Stimulated activated naive CD8-positive, alpha-beta T cell treated with anti-CD3 and anti-CD28 coated beads, Interleukin-15, amount 100 ng/mL, for 72 hours (primary cell): ENCODE results near the gene PTPRN2.

ENCODE experiments used
- ATAC-seq: fragments of 150-1000 bp; cut with Tn5 transposase; 2 replicates; pipeline ENCODE4 v1.10.0; 2021; ENCODE audit warnings: mild to moderate bottlenecking, moderate library complexity
- DNase-seq, 2 donors: peaks; one replicate each; pipeline ENCODE4 v3.0.0; 2021 to 2022
- H3K27ac Mint-ChIP-seq, 2 donors: one replicate each; pipeline ENCODE4 v1.8.0; 2022; ENCODE audit warnings: mild to moderate bottlenecking in 2 of 2, mixed read lengths in 2 of 2, moderate library complexity in 2 of 2
- H3K27me3 Mint-ChIP-seq: one replicate; pipeline ENCODE4 v1.8.0; 2022; ENCODE audit warnings: mixed read lengths
- H3K4me1 Mint-ChIP-seq: one replicate; pipeline ENCODE4 v1.8.0; 2022; ENCODE audit warnings: mild to moderate bottlenecking, mixed read lengths
- H3K4me3 Mint-ChIP-seq, 2 donors: one replicate each; pipeline ENCODE4 v1.8.0; 2022; ENCODE audit warnings: mild to moderate bottlenecking in 2 of 2, mixed read lengths in 2 of 2, moderate library complexity in 1 of 2
- H3K9me3 Mint-ChIP-seq, 2 donors: one replicate each; pipeline ENCODE4 v1.8.0; 2022; ENCODE audit warnings: mixed read lengths in 2 of 2

The PTPRN2 gene

GRCh38 chr7:157752832-157753291 lies 834.8 kb downstream of the PTPRN2 start:
- H3K4me1 Mint-ChIP-seq = no peaks in the 10 kb centered on the region
- H3K4me3 Mint-ChIP-seq = no peak overlapping the region
- ATAC-seq = no peak
- peak overlapping the region in 1 of 2 donors; percentile 37 for H3K27ac Mint-ChIP-seq
- H3K27me3 Mint-ChIP-seq = peaks cover 1% of the 10 kb centered on the region
- no peak for DNase-seq
- no peaks in the 10 kb centered on the region for H3K9me3 Mint-ChIP-seq

GRCh38 chr7:157751951-157752673 lies 835.5 kb downstream of the PTPRN2 start:
- DNase-seq (no peak), ATAC-seq (no peak)
- H3K27me3 Mint-ChIP-seq = no peaks in the 10 kb centered on the region
- no peak overlapping the region for H3K4me3 Mint-ChIP-seq
- H3K4me1 Mint-ChIP-seq = no peaks in the 10 kb centered on the region
- no peaks in the 10 kb centered on the region for H3K9me3 Mint-ChIP-seq
- H3K27ac Mint-ChIP-seq = peak overlapping the region in 1 of 2 donors; percentile 36

DNA sequence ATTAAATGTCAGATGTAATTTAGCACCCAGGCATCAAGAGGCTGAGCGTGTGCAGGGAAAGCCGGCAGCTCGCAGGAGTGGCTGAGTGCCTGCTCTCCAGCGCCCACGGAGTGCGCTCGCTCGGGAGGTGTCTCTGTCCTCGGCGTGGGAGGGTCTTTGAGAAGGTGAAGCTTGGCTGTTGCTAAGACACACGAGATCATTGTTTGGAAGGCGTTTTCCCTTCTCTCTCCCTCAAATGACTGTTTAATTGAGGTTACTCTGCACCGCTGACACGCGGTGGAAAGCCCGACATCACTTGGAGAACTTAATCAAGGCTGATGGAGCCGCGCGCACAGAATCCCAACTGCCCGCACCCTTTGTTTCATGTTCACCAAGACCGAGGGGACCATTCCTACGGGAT lies 836.2 kb downstream of the PTPRN2 start:
- no peak overlapping the region for H3K27ac Mint-ChIP-seq
- no peaks in the 10 kb centered on the region for H3K9me3 Mint-ChIP-seq
- no peak for DNase-seq
- H3K4me3 Mint-ChIP-seq = no peak overlapping the region
- H3K27me3 Mint-ChIP-seq = no peaks in the 10 kb centered on the region
- no peak for ATAC-seq
- no peaks in the 10 kb centered on the region for H3K4me1 Mint-ChIP-seq

GRCh38 chr7:157750291-157750690 lies 837.3 kb downstream of the PTPRN2 start:
- H3K4me3 Mint-ChIP-seq = no peak overlapping the region
- H3K9me3 Mint-ChIP-seq = no peaks in the 10 kb centered on the region
- DNase-seq = no peak
- H3K27ac Mint-ChIP-seq = peak overlapping the region in 1 of 2 donors; percentile 42
- no peaks in the 10 kb centered on the region for H3K4me1 Mint-ChIP-seq
- no peak for ATAC-seq
- H3K27me3 Mint-ChIP-seq = no peaks in the 10 kb centered on the region

- H3K4me3 Mint-ChIP-seq = no peak overlapping the region
- no peak for DNase-seq
- no peaks in the 10 kb centered on the region for H3K4me1 Mint-ChIP-seq
- H3K27ac Mint-ChIP-seq = peak overlapping the region in 1 of 2 donors; percentile 66
- no peaks in the 10 kb centered on the region for H3K27me3 Mint-ChIP-seq
- peak; percentile 55 for ATAC-seq
- no peaks in the 10 kb centered on the region for H3K9me3 Mint-ChIP-seq
These were observed 841.6 kb downstream of the PTPRN2 start for GRCh38 chr7:157745721-157746709.

DNA sequence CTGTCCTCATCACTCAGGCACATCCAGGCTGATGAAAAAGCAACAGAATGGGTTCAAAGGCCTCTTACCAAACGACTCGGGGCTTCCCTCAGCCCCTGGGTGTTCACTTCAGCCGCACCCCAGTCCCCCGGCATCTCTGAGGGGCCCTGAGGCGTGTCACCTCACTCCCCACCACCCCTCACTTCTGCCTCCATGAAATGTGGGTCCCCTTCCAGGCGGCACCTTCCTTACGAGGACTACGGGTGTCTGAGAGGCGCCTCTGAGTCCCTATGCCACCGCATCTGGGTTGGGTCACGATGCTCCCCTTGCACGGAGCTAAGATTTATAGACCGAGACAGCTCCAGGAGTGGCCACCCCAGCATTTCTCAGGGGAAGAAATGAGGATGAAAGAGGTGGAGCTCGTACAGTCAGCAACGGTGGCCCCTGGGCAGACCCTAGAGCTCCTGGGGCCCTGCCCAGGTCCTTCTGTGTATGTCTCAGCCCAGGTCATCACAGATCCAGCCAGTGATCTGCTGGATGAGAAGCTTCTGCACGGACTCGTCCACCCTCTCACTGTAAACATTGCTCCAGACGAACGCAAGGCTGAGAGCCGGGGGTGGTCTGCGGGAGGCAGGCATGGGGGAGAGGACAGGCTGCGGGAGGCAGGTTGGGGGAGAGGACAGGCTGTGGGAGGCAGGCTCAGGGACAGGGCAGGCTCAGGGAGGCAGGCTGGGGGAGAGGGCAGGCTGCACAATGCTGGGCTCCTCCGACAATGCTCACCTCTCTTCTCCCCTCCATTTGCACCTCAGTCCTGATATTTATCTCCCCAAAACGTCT lies 842.6 kb downstream of the PTPRN2 start:
- no peak overlapping the region for H3K4me3 Mint-ChIP-seq

DNA sequence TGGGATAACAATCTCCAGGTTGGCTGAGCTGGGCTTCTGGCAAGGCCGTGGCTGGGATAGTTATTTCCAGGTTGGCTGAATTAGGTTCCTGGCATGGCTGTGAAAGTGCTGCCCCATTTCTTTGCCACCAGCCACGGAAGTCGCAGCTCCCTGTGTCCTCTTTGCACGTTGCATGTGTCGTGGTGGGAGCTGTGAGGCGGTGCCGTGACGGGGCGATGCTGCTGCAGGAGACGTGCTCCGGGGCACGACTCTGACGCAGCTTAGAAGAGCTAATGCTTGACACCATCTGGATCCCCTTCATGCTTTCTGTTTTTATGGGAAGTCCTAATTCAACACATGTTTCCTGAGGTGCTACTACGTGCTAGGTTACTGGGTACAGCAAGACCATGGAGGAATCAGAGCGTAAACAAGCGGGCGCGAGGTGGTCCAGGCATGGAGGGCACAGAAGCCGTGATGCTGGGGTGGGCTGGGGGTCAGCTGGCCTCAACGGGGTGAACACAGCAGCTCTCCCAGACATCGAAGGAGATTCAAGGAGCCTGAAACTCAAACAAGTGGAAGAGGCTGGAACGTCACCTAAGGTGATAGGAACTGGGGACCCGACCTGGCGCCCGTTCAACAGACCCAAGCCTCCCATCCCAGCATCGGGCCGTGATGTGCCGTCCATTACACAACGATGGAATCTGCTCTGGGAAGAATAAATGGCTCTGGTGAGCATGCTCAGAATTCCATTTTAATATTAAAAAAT lies 843.7 kb downstream of the PTPRN2 start:
- ATAC-seq = no peak
- H3K4me1 Mint-ChIP-seq = no peaks in the 10 kb centered on the region
- peak overlapping the region in 1 of 2 donors; percentile 84 for H3K27ac Mint-ChIP-seq
- H3K4me3 Mint-ChIP-seq = no peak overlapping the region
- H3K9me3 Mint-ChIP-seq = no peaks in the 10 kb centered on the region
- no peak for DNase-seq
- peaks cover 8% of the 10 kb centered on the region for H3K27me3 Mint-ChIP-seq

More for the DNA sequence above, 842.6 kb downstream of the PTPRN2 start:
- ATAC-seq (peak; percentile 22), DNase-seq (no peak)
- peak overlapping the region in 1 of 2 donors; percentile 59 for H3K27ac Mint-ChIP-seq
- no peaks in the 10 kb centered on the region for H3K27me3 Mint-ChIP-seq
- H3K4me1 Mint-ChIP-seq = no peaks in the 10 kb centered on the region
- no peaks in the 10 kb centered on the region for H3K9me3 Mint-ChIP-seq

DNA sequence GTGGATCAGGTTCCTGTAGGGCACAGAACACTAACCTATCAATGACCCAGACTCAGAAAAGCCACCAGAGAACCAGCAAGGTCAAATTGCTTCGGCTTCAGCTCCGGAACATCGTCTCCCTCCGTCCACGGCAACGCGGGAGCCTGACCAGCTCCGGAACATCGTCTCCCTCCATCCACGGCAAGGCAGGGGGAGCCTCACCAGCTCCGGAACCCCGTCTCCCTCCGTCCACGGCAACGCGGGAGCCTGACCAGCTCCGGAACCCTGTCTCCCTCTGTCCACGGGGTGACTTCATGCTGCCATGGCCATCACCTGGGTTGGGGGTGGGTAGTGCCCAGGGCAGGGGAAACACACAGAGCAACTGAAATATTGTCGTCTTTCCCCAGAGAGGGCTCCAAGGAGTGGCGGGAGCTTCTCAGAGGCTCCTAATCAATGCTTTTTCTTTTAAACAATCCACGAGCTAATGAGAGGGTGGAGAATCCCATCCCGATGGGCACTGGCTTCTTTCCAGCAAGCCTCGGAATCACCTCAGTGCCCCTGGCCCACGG lies 847.3 kb downstream of the PTPRN2 start:
- no peaks in the 10 kb centered on the region for H3K9me3 Mint-ChIP-seq
- DNase-seq (no peak), ATAC-seq (no peak)
- H3K4me3 Mint-ChIP-seq = no peak overlapping the region
- H3K27ac Mint-ChIP-seq = no peak overlapping the region
- peaks cover 20% of the 10 kb centered on the region for H3K27me3 Mint-ChIP-seq
- peaks cover 4% of the 10 kb centered on the region for H3K4me1 Mint-ChIP-seq

- Mint-ChIP-seq H3K4me1 (peaks cover 4% of the 10 kb centered on the region), H3K4me3 (no peak overlapping the region), H3K27ac (no peak overlapping the region), H3K9me3 (no peaks in the 10 kb centered on the region), H3K27me3 (peaks cover 20% of the 10 kb centered on the region)
- DNase-seq = no peak
- ATAC-seq = no peak
These were observed 848.0 kb downstream of the PTPRN2 start for GRCh38 chr7:157739650-157740049.

GRCh38 chr7:157739031-157739430 lies 848.6 kb downstream of the PTPRN2 start:
- no peak overlapping the region for H3K4me3 Mint-ChIP-seq
- H3K27ac Mint-ChIP-seq = no peak overlapping the region
- H3K4me1 Mint-ChIP-seq = peaks cover 4% of the 10 kb centered on the region
- peaks cover 20% of the 10 kb centered on the region for H3K27me3 Mint-ChIP-seq
- ATAC-seq (no peak), DNase-seq (no peak)
- H3K9me3 Mint-ChIP-seq = no peaks in the 10 kb centered on the region

DNA sequence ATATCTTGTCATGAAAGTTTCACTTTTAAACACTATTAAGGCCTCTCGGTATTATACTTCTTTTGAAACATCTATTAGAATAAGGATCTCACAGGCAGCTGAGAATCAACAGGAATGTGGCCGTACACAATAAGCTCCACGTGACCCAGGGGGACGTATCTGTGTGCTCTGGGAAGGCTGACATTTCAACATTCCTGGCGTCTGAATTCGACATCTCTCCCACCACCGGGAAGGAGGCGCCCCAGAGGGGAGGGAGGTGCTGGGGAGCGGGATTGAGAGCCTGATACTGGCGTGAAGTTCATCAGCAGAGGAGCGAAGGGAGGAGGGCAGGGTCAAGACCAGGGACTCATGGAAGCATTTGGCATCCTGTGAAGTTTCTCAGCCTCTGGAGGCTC lies 849.6 kb downstream of the PTPRN2 start:
- ATAC-seq (no peak), DNase-seq (no peak)
- Mint-ChIP-seq H3K4me1 (peaks cover 4% of the 10 kb centered on the region), H3K27ac (no peak overlapping the region), H3K4me3 (peak overlapping the region in 1 of 2 donors; percentile 6), H3K9me3 (no peaks in the 10 kb centered on the region), H3K27me3 (peaks cover 20% of the 10 kb centered on the region)

- no peak for DNase-seq
- no peak overlapping the region for H3K4me3 Mint-ChIP-seq
- H3K9me3 Mint-ChIP-seq = no peaks in the 10 kb centered on the region
- peaks cover 4% of the 10 kb centered on the region for H3K4me1 Mint-ChIP-seq
- peak overlapping the region in 1 of 2 donors; percentile 25 for H3K27ac Mint-ChIP-seq
- ATAC-seq = no peak
- peaks cover 20% of the 10 kb centered on the region for H3K27me3 Mint-ChIP-seq
These were observed 850.2 kb downstream of the PTPRN2 start for GRCh38 chr7:157737151-157738065.

GRCh38 chr7:157736341-157736740 lies 851.3 kb downstream of the PTPRN2 start:
- no peak overlapping the region for H3K27ac Mint-ChIP-seq
- no peaks in the 10 kb centered on the region for H3K9me3 Mint-ChIP-seq
- no peak for ATAC-seq

GRCh38 chr7:157735826-157736225 lies 851.8 kb downstream of the PTPRN2 start:
- no peak for ATAC-seq
- peaks cover 4% of the 10 kb centered on the region for H3K4me1 Mint-ChIP-seq
- DNase-seq = no peak
- no peak overlapping the region for H3K4me3 Mint-ChIP-seq
- peaks cover 20% of the 10 kb centered on the region for H3K27me3 Mint-ChIP-seq
- H3K27ac Mint-ChIP-seq = no peak overlapping the region
- no peaks in the 10 kb centered on the region for H3K9me3 Mint-ChIP-seq

More at GRCh38 chr7:157736341-157736740, 851.3 kb downstream of the PTPRN2 start:
- no peak overlapping the region for H3K4me3 Mint-ChIP-seq
- peaks cover 4% of the 10 kb centered on the region for H3K4me1 Mint-ChIP-seq
- H3K27me3 Mint-ChIP-seq = peaks cover 20% of the 10 kb centered on the region
- no peak for DNase-seq
